ENCODE results near the gene PATL2.
"Not testable (repeated sequence)": the region's sequence is repeated elsewhere in the genome, so short reads cannot be mapped to it uniquely, and the experiment has no call there.

PATL2 gene

DNA sequence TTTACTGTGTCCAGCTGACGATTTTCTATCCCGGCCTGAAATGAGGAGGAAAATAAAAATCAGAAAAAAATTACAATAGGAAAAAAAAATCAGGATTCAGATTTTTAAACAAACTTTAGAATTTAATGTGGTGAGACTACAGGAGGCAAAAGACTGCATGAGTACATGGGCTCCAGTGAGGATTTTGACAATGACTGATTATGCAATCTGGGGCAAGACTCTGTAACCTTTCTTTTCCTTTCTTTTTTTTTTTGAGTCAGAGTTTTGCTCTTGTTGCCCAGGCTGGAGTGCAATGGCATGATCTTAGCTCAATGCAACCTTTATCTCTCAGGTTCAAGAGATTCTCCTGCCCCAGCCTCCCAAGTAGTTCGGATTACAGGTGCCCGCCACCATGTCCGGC lies 77.5 kb downstream of the PATL2 start:
- TF ChIP-seq CTCF (IDR thresholded peaks at IDR 0.05): no peak
- H3K27ac ChIP-seq: no peak overlapping the region
- DNase-seq (ENCODE audit: low spot score): no peak
- no peak overlapping the region for H3K4me3 ChIP-seq

DNA sequence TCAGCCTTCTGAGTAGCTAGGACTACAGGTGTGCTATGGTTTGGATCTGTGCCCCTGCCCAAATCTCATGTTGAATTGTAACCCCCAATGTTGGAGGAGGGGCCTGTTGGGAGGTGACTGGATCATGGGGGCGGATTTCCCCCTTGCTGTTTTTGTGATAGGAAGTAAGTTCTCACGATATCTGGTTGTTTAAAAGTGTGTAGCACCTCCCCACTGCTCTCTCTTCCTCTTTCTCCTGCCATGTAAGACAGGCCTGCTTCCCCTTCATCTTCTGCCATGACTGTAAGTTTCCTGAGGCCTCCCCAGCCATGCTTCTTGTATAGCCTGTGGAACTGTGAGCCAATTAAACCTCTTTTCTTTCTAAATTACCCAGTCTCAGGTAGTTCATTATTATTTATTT lies 85.8 kb downstream of the PATL2 start:
- not testable (repeated sequence) for DNase-seq (ENCODE audit: low spot score); H3K27ac ChIP-seq

DNA sequence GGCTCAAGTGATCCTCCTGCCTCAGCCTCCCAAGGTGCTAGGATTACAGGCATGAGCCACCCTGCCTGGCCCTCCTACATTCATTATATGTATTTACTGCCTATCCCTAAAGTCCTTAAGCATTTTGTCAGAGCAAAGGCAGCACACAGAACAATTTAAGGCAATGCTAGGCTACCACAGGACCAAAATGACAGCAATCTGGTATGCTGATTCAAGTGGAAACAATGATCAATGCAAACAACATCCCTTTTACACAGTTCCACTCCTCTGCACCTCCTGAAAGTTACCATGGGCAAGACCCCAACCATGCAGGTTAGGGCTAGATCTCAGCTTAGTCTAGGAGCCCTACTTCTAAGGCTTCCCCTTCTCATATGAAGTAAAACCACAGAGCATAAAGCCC lies 87.9 kb downstream of the PATL2 start:
- no peak for TF ChIP-seq CTCF (IDR thresholded peaks at IDR 0.05)
- H3K27ac ChIP-seq: no peak overlapping the region
- DNase-seq (ENCODE audit: low spot score): no peak
- H3K4me3 ChIP-seq: no peak overlapping the region

More for the DNA sequence above, 85.8 kb downstream of the PATL2 start:
- H3K4me3 ChIP-seq: not testable (repeated sequence)

DNA sequence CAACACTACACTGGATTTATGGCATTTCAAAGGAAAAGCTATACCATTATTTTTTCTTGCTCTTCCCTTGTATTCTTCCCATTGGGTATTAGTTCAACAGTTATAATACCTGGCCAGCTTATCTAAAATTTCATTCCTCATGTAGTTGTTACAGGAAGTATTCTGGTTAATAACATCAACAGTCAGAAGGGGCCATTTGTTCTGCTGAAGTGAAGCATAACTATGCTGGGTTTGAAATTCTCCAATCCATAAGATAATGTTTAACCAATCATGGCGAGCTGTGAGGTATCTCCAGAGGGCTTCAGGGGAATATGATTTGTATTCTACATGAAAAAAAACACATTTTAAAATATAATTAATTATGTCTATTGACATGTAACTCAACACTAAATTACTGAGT lies 91.0 kb downstream of the PATL2 start:
- Histone ChIP-seq H3K4me3 (no peak overlapping the region), H3K27ac (no peak overlapping the region)
- TF ChIP-seq CTCF (IDR thresholded peaks at IDR 0.05): no peak
- no peak for DNase-seq (ENCODE audit: low spot score)

GRCh38 chr15:44616974-44617373 lies 94.1 kb downstream of the PATL2 start:
- no peak for DNase-seq (ENCODE audit: low spot score)
- Histone ChIP-seq H3K4me3 (no peak overlapping the region), H3K27ac (no peak overlapping the region)
- no peak for TF ChIP-seq CTCF (IDR thresholded peaks at IDR 0.05)

Measured in coronary artery (tissue), 2 donors.